ENCODE measurements around the gene LYST.

DNA sequence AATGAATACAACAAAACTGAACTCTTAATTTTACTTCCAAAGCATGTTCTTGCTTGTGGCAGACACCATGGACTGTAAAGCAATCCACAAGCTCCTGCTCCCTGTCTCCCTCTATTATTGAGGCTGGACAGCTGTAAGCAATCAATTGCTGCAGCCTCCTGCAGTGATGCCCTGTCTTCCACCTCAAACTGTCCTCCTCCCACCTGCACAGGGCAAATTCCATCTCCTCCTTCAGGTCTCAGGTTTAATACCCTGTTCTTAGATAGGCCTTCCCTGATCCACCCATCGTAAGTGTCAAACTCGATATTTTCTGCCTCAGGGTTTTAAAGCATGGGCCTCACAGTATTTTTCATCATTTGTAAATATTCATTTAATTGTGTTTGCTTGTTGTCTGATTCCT, 81.8 kb downstream of the LYST start:
- TF ChIP-seq, protein P1, sequence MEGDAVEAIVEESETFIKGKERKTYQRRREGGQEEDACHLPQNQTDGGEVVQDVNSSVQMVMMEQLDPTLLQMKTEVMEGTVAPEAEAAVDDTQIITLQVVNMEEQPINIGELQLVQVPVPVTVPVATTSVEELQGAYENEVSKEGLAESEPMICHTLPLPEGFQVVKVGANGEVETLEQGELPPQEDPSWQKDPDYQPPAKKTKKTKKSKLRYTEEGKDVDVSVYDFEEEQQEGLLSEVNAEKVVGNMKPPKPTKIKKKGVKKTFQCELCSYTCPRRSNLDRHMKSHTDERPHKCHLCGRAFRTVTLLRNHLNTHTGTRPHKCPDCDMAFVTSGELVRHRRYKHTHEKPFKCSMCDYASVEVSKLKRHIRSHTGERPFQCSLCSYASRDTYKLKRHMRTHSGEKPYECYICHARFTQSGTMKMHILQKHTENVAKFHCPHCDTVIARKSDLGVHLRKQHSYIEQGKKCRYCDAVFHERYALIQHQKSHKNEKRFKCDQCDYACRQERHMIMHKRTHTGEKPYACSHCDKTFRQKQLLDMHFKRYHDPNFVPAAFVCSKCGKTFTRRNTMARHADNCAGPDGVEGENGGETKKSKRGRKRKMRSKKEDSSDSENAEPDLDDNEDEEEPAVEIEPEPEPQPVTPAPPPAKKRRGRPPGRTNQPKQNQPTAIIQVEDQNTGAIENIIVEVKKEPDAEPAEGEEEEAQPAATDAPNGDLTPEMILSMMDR (IDR thresholded peaks at IDR 0.05 in 8 of 11, conservative IDR thresholded peaks at IDR 0.05 in 3 of 11) = no peak
- no peak for TF ChIP-seq POLR2AphosphoS5 (IDR thresholded peaks at IDR 0.05)

Data from spleen (tissue), 7 donors.